NCI-H226 (cell line): ENCODE measurements around the gene NUAK1.

Source experiments
- DNase-seq: peaks from one replicate; pipeline ENCODE4 v3.0.0-alpha.2; 2015

The NUAK1 gene

DNA sequence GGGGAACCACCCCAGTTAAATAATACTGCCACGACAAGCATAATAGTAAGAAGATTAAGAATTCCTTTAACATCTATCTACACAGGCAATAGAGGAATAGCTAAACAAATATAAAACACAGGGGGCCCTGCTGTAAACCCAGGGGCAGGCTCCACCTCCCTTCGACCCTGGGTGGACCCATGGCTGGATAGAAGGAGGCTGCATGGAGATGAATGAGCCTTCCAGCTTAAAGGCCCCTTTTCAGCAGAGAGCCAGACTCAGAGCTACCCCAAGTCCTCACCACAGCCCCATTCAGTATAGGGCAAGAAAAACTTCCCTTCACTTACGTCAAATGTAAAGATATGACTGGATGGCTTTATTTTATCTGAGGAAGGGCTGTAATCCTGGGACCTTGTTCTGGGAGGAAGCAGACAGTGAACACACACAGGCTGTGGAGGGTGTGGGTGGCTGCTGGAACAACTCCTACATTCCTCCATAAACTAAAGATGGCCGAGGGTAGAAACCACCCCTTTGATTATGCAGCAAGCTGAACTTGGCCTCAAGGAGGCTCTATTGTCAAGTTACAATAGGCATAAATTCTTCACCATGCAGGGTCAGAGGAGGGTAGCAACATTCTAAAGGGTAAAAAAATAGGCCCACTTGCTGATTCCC is 30.4 kb downstream of the NUAK1 start:
- peak; percentile 77 for DNase-seq

DNA sequence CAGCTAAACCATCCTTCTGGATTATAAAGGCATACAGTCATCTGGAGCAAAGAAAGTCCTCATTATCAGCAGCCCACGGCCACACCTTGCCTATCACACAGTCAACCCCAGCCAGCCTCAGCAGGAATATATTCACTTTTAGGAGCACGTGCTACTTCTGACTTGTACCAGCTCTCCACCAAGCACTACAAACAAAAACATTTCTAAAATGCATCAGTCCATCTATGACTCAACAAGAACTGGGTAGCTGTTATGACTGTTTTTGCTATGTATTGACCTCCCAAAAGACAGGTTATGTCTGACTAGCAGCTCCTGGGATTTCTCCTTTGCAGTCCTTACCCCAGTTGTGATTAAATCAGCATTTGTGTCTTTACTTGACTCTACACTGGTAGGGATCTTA is 31.2 kb downstream of the NUAK1 start:
- peak; percentile 83 for DNase-seq

DNA sequence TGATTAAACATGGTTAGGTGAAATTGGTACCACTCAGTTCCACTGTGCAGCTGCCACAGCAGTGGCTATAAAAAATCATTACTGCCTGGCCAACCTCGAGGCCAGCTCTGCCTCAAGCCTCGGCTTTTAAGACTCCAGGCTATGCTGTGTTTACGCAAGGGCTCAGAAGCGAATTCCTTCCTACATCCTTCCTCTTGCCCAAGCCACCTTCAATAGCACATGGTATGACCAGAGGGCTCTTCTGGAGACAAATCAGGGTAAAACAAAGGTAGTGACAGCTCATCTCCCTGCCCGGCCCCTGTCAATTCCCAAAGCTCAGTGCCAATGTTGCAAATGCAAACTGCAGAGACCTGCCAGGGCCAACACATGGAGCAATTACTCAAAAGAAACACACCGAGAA is 31.9 kb downstream of the NUAK1 start:
- DNase-seq = peak; percentile 90

DNA sequence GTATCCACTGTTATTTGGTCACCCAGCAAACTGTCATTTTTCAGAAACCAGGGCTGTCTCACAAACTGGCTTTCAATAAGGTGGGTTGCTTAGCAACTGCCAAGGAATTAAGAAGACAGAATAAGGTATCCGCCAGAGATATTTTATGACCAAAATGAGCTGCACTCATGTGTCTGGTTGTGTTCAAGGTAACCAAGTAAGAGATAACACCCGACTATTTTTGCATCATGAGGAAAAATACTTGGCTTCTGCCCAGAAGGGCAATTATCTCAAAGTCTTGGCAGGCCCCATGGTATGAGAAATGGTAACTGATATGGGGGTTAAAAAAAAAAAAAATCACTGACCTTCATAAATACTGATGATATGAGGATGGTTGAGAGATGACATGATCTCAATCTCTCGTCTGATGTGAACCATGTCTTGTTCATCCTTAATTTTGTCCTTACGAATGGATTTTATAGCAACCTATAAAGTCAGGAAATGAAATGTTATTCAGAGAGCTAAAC is 32.6 kb downstream of the NUAK1 start:
- DNase-seq = peak; percentile 93

DNA sequence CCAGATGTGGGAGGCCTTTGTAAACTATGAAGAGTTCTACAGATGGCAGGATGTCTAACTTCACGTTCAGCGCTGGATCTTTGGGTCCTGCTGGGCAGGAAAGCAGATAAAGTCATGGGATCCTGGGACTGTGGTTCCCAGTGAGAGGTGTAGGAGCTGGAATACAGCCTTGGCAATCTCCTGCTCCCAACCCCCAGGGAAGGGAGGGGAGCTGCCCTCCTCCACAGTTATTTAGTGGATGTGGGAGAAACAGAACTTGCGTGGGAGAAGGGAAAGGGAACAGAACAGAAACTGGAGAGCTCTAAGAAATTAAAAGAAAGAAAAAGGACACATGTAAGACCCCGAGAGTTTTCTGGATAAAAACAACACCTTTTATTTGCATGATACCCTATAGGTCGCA is 37.0 kb downstream of the NUAK1 start:
- DNase-seq = peak; percentile 41

DNA sequence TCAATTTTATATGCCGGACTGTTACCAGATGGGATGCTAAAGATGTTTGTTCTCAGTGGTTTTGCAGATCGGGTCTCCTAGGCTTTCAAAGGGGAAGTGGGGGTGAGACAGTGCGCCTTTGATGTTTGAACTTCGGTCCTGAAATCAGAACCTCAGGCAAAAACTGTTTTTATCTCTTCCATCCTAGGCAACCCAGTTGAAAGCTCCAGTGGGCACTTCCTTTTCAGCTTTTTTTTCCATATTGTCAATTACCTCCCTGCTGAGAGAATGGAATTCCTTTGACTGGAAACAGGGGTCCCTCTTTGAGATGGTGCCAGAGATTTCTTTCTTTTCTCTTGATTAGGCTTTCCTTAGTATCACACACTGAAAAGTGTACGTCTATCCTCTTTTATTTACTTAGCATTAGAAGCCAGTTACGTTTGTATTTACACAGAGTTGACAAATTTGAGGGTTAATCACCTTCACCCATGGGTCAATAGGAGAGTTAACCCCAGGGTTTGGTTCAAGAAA is 40.0 kb downstream of the NUAK1 start:
- no peak for DNase-seq

DNA sequence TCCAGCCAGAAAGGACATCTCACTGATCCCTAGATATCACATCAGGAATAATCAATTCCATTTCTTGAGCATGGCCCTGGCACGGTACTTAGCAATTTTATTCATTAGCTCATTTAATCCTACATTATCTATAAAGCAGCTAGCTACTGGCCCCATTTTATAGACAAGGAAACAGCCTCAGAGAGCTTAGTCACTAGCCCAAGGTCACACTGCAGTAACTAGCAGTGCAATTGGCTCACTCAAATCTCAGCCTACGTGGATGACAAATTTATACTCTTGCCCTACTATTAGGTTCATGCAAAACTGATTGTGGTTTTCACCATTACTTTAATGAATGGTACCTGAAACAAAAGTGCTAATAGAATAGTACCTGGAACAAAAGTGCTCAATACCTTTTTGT is 41.7 kb downstream of the NUAK1 start:
- DNase-seq = no peak

DNA sequence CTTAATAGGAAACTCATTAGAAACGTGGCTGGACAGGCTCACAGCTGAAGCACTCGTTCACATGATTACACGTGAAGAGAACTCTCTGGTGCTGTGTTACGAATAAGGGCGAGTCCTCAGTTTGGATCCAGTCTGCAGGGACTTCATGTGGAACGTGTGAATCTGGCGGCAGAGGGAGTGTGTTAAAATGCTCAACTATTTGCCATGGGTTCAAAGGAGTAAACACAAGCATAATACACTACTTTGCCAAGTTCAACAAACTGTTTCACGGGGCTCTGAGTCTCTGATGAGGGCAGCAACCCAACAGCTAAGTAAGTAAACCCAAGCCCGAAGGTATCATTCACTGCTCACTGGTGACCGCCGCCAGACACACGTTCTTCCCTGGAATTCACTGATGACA is 42.4 kb downstream of the NUAK1 start:
- DNase-seq = no peak

DNA sequence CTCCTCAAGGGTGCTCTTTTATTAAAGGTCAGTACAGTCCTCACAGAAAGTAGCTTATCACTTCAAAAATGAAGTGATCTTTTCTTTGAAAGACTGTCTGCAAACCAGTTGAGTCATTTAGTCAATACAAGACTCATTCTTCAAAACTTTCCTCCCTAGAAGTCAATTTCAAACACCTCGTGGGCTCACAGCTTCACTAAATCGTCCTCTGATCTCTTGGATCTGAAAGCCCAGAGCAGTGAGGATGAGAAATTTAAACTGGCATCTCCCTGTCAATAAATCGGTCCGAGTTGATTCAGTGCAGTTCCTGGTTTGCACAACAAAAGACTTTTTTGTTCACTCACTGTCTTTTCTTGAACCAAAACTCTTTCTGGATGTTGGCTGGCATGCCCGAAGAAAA is 44.5 kb downstream of the NUAK1 start:
- DNase-seq = no peak

DNA sequence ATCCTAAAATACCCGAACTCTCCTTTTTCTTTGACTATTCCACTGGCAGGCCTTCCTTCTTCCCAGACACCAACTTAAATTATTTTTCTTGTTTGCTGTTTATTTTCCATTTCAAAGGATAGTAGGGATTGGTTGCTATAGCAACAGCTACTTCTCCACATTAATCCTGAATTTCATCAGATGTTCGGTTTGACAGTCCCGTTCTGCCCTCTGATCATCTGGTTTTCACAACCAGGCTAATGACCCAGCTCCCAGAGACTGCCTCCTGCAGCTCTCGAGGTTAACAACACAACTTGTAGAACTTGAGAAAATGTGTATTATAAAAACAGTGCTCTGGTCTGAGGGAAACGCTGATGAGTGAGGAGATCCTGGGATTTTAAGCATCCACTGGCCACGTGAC is 45.5 kb downstream of the NUAK1 start:
- no peak for DNase-seq

DNA sequence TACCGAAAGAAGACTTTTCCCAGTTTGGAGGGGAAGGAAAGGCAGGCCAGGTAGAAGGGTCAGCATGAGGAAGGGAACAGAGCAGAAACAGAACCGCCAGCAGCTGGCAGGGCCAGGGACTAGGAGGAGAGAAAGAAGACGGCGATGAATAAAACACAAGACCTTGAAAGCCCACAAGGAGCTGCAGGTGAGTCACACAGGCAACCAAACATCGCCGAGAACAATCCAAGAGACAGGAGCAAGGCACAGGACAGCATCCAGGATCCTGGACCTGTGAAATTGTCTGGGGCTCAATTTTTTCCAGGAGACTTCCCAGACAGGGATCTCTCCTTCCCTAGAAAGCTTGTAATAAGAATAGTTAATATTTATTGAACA is 47.3 kb downstream of the NUAK1 start:
- no peak for DNase-seq

DNA sequence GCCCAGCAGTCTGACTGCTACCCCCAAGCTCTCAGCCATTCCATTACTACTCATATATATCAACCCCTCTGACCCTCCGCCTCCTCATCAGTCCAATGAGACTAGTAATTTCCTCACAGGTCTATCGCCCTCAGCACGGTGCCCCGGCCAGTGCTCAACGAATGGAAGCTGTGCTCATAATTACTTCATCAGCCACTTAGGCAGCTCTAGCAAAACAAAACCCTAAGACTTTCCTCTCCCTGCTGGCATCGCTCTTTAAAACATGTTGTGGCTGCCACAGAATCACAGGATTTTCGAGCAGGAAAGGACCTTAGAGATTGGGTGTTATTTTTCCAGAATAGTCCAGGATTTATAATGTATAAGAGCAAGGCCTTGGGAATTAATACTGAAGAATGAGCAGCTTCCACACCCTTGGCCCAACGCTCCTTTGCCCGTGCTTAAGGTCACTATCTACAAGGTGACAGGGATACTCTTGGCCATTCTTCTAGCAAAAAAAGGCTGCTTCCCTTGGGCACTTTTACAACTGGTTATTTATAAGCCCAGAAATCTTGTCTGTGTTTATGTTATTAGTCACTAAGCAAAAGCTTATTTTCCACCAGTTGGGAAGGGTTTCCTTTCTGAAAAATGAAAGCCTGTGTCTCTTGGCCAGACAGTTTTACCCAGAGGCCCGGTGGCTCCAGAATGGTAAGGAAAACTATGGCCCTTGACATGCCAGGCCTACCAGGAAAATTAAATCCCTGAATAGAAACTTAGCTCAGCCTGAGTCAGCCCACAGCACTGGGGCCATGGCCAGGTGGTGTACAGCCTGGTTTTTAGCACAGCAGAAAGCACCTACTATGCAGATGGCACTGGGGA is 47.9 kb downstream of the NUAK1 start:
- no peak for DNase-seq

DNA sequence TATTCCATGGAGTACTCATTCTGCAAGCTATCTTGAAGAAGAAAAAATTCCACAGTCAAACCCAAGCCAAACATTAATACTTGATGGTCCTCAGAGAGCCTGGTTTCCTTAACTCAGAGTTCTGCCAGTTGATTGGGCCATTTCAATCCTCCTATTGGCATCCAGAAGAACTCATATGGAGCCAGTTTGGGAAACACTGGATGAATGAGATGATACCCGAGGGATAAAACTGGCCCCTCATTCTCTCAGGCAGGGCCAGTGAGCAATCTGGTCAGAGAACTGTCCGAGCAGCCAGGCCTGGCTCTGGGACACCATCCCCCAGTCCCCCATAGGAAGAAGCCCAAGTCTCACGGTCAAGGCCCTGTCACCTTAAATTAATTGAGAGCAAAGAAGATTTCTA is 48.8 kb downstream of the NUAK1 start:
- no peak for DNase-seq

DNA sequence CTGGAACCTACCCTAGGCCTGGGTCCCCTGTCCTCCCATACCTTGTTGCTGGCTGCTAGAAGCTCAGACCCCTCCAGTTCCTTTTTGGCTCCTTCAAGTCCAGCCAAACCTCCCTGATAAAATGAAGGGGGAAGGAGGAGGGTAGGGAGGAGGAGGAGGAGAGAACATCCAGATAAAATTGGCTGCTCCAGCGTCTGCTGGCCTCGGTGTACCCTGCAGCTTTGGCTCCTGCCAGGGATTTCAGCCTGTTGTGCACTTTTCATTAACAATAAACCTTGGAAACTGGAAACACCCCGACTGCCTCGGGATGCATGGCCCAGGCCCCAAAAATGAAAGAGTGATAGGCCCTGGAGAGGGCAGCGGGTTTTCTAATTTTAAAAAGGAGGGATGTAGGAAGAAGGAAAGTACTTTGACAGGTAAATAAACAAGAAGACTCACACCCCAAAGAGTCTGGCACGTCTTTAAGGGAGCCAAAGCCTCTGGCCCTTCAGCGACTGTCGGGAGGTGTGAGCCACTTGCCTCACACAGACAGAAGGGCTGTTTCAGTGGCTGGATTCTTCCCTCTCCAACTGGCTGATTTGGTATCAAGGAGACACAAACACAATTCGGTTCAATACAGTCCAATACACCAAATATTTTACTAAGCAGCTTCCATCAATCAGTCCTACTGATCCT is 49.8 kb downstream of the NUAK1 start:
- DNase-seq = no peak

DNA sequence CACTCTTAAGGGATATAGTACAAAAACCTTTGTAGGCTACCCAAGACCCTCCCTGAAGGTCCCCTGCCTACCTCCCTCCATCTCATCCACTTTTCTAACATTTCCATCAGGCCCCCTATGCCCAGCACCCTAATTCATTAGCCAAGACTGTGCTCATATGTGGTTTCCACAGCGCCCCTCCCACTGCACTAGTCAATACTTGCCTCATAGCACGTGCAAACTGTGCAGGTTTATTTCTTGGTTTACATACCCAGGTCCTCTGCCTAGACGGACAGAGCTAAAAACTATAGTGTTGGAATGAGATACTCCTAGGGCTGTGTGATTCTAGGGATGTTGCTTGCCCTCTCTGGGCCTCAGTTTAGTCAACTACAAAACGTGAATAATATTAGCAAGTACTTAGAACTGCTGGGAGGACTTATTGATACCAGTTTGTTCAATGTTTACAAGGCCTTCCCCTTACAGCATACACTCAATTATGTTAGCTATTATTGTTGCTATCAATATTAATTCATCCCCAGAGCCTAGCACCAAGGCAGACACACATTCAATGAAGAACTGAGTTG is 50.4 kb downstream of the NUAK1 start:
- no peak for DNase-seq

DNA sequence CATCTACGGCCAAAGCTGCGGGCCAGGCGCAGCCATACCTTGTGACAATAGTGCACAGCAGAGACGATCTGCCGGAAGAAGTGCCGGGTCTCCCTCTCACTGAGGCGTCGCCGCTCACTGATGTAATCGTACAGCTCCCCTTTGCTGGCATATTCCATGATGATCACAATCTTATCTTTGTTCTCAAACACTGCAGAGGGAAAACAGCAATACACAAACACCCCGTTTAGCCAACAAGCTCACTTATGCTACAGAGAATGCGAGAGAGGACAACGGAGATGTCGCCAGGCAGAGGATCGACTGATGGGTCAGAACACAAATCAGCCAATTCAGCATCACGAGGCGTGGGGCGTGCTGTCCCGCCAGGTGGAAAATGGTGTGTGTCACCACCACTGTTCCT is 52.1 kb downstream of the NUAK1 start:
- DNase-seq = no peak

DNA sequence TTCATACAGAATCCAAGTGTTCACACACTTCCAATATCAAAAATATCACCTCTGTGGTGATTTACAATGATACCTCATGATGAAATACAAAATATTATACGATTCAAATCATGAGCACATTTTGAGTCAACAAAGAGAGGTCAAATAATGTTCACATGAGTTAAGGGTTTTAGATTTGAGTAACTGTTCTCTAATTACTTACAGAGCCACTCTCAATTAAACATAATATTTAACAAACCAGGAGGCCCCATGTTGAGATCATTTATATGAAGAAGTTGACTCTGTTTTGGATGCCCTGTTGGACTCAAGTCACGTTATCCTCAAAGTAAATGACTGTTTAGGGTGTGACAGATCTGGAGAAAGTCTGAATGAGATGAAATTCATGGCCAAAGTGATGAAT is 53.5 kb downstream of the NUAK1 start:
- no peak for DNase-seq

DNA sequence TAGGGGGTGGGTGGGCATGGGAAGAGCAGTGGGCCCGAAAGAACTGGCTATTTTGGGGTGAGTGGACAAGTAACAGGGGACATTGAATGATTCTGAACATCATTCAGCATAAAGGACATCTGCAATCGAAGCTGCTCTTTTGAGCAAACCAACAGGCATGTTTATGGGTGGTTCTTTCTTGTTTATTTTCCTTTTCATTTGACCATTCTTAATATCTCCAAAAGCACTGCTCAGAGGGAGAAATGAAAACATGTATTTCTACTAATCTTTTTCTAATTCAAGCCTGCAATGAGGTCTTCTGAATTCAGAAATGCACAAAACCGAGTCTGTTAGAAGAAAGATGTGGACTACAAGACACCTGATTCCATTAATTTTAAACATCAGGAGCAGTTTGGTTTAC is 54.0 kb downstream of the NUAK1 start:
- DNase-seq = no peak

DNA sequence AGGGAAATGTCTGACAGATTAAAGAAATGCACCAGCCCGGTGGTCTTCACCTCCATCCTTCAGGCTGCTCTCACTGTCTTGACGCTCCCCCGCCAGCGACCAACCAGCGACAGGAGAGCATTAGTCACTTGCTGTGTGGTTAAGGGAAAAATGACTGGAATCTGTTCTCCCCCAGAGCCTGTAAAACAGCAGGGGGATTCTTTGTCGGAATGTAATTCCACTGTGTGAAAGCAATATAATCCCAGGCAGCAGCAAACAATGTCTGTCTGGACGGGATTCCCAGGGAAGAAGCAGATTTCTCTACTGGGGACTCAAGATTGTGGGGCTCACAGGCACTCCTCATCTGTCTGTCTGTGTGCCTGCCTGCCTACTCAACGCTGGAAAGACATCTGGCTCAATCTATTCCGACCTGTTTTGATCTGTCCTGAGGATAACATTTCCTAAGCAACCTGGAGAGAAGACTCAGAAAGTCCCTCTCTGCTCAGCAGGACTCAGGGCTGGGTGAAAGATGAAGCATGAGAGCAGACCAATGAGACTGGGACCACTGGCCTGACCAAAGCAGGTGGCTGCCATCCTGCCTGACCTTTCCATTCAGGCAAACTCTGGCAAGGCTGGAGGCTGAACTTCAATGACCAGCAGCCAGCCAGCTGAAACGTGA is 54.6 kb downstream of the NUAK1 start:
- DNase-seq = peak; percentile 82

DNA sequence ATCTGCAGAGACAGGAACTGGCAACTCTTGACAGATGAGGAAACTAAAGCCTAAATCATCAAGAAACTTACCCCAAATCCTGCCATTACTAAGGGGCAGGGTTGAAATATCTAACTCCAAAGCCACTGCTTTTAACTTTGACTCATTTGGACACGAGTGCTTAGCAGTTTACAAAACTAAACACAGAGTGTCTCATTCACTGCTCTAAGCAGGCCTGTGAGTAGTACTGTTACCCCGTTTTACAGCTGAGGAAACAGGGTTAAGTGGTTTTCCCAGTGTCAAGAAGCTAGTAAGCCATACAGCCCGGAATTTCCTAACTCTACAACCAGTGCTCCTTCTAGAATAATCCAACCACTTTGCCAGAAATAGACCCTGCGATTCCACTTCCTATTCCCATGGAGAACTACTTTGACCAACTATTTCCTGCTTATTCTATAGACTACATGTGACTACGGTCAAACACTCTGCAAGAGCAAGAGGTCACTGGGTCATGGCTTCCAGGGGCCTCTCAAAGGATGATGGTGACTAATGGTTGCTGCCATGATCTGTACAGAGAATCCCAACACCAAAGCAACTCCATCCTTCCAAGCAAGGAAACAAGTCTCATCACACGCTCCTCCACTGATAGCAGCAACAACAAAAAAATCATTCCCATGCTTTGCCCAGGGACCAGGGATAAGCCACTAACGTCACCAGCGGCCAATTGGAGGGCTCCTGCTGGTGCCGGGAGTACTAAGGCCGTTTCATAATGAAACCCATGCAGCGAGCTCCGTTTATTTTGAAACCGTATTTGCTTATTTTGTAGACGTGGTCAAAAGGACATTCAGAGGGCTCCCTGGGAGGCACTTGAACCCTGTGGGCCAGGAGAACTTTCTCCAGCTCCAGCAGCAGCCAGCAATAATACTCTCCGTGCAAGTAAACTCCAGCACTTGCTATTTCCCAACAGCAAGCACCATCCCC is 56.3 kb downstream of the NUAK1 start:
- no peak for DNase-seq

DNA sequence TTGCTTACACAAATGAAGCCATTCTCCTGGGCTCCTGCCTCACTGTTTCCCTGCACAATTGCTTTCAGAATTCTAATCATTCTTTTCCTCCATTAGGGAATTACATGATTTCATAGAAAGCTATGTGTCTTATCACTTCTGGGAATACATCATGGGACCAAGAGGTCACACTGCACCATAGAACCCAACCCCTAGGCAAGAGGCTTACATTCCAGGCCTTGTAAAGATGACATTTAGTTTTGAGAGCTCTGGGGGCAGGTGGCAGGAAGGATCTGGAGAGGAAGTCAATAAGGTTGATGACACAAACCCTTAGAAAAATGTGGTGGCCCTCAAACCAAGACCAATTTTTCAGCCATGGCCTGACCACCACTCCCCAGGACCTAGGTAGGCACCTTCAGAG is 57.1 kb downstream of the NUAK1 start:
- DNase-seq = peak; percentile 59

DNA sequence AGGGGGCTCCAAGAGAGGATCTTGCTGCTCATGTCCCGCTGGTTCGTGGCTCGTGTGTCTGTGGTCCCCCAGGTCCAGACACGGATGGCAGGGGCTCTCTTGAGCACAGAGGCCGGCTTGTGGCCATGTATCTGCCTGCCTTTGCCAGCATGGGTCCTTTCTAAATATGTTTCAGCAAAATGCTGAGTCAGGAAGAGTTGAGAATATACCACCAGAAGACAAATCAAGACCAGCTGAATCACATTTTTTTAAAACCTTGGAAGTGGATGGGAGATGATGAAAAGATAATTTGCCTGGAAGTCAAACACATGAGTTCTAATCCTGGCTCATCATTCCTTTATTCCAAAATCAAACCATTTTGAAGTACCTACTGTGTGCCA is 58.0 kb downstream of the NUAK1 start:
- no peak for DNase-seq
